ENCODE results near the gene NLE1.

GRCh38 chr17:35142467-35142796 is 329 bp upstream of the NLE1 start:
- no peak for TF ChIP-seq CTCF (IDR thresholded peaks at IDR 0.05)
- TF ChIP-seq EZH2 (IDR thresholded peaks at IDR 0.05) = no peak
- no peak for TF ChIP-seq EZH2phosphoT487 (IDR thresholded peaks at IDR 0.05)
